CD4-positive, alpha-beta T cell treated with Interleukin-1 beta for 1 hour (primary cell): ENCODE results near the gene NDUFS6.
"Not testable (repeated sequence)": the region's sequence is repeated elsewhere in the genome, so short reads cannot be mapped to it uniquely, and the experiment has no call there.

Experiments used
- DNase-seq, 2 donors: peaks; one replicate each; pipeline ENCODE4 v3.0.0-alpha.2; 2020 to 2022

The NDUFS6 gene

DNA sequence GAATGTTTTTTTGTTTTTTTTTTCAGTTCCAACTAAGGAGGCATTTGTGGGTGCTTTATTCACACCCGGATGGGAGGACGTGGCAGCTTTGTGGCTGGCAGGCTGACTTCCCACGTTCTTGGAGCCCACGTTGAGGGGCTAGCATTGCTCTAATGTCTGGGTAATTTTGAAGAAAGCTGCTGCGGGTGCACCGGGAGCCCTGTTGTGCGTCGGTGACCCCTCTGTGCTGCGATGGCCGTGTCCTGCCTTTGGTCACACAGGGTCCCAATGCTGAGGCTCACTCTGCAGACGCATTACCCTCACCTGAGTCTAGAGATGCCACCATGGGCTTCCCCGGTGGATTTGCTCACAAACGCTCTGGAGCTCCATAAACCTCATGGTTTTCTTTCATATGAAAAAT is 34.2 kb downstream of the NDUFS6 start:
- no peak for DNase-seq

- no peak for DNase-seq
Observed at GRCh38 chr5:1836176-1836890, 35.1 kb downstream of the NDUFS6 start.

GRCh38 chr5:1836891-1837880 is 36.0 kb downstream of the NDUFS6 start:
- DNase-seq, result no peak

- DNase-seq, result no peak
Observed at GRCh38 chr5:1838013-1838412, 36.8 kb downstream of the NDUFS6 start.

- no peak for DNase-seq
Observed at GRCh38 chr5:1840071-1840547, 38.9 kb downstream of the NDUFS6 start.

DNA sequence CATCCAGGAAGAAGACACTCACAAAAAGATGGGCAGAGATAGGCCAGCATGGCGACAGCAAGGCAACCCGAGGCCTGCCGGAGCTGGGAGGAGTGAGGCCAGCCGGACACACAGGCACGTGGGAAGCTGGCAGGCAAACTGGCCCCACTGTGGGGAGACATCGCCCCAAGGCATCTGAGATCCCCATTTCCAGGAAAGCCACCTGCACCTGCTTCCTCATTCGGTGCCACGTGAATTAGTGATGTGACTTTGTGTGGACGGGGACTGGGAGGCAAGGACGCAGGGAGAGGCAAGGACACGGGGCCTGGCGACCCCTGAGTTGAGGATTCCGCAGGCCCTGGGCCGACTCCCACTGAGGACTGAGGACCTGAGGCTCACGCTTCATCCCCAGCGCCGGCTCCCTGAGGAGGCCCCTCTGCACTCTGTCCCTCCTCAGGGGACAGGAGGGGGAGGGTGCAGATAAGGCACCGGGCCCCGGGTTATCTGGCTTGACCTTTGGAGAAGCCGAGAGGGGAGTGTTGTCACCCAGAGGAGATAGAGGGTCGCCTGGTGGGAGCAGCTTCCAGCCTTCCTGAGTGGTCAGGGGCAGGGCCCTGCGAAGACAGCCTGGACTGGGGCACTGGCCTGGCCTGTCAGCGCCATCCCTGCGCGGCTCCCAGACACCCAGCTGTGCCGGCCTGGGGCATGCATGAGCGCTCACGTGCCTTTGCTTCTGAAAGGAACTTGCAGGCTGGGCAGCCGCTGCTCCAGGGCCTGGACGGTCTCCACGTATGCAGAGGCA is 39.7 kb downstream of the NDUFS6 start:
- DNase-seq, result no peak

- DNase-seq, result no peak
Observed at GRCh38 chr5:1842004-1842819, 41.0 kb downstream of the NDUFS6 start.

- DNase-seq, result not testable (repeated sequence)
Observed at GRCh38 chr5:1843761-1844160, 42.6 kb downstream of the NDUFS6 start.

- DNase-seq, result no peak
Observed at GRCh38 chr5:1844708-1845436, 43.7 kb downstream of the NDUFS6 start.

DNA sequence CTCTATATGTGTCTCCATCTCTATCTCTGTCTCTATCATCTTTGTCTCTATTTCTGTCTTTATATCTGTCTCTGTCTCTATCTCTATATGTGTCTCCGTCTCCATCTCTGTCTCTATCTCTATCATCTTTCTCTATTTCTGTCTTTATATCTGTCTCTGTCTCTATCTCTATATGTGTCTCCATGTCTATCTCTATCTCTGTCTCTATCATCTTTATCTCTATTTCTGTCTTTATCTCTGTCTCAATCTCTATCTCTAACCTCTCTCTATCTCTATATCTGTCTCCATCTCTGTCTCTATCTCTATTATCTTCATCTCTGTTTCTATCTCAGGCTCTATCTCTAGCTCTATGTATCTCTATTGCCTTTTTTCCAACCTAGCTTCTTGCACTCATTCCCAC is 44.5 kb downstream of the NDUFS6 start:
- no peak for DNase-seq

DNA sequence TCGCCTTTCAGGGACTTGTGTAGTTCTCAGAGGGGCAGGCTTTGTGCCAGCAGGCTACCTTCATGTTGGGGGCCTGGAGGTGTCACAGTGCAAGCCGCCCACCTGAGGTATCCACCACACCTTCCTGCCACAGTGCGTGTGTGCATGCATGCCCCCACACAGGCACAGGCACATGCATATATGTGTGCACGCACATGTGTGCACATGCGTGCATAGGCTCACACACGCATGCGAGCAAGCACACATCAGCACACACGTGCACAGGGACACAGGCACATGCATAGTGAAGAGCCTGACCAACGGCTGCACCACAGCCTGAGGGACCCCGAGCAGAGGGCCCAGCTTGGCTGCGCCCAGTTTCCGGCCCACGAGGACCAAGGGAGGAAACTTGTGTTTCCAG is 45.4 kb downstream of the NDUFS6 start:
- DNase-seq, result no peak

- no peak for DNase-seq
Observed at GRCh38 chr5:1847056-1847455, 45.8 kb downstream of the NDUFS6 start.

GRCh38 chr5:1847611-1848010 is 46.4 kb downstream of the NDUFS6 start:
- DNase-seq, result no peak

DNA sequence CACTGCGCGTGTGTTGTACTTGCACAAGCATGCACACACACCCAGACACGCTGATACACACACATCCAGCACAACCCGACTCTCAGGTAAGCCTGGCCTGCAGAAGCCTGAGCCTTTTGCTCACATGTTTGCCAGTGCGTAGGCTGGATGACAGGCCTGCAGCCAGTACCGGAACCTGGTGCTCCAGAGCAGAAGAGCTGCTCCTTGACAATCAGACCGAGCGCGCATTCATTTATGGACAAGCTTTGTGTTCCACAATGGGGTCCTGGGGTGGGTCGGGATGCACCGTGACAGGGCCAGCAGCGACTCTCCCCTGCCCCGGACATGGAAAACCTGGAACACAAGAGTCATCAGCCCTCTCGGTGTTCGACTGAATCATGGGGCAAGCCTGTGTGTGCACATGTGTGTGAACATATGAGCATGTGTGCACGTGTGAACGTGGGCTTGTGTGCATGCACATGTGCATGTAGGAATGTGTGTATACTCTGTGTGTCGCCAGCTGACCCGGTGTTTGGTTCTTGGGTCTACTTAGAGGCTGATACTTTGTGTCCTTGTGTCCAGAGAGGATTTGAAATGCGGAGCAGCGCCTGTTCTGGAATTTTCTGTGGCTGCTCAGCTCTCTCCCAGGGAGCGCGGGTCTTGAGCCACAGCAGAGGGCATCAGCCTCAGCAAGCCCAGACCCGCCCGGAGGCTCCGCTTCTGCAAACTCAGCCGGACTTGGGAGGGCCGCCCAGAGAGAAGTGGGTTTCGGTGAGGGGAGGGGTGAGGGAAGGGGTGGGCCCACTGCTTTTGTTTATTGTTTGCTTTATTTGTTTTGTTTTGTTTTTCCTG is 49.3 kb downstream of the NDUFS6 start:
- DNase-seq, result no peak

- no peak for DNase-seq
Observed at GRCh38 chr5:1851290-1851934, 50.2 kb downstream of the NDUFS6 start.

DNA sequence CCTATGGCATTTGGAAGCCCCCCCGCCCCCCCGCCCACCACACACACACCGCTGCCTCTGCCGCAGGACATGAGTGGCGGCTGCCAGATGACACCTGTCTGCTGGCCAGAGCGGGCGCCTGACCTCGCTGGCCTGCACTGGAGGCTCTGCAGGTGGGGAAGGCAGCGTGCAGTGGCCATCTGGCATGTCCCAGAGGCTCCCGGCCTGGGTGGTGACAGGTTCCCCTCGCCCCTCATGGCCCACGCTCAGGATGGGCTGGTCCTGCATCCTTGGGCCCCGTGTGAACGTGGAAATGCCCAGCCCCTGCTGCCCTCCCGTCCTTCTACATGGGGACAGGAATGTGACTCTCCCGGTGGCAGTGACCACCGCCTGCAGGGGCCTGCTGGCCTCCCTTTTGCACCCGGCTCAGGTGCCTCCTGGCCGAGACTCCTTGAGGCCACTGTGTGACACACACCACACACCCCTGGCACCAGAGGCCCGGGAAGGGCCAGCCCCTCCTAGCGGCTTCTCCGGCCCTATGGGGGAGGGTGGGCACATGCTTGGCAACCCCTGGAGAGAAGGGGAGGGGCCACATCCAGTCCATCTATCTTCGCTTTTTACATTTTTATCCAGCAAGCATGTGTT is 51.2 kb downstream of the NDUFS6 start:
- DNase-seq, result no peak

GRCh38 chr5:1853531-1853930 is 52.3 kb downstream of the NDUFS6 start:
- no peak for DNase-seq

- DNase-seq, result no peak
Observed at GRCh38 chr5:1855075-1855474, 53.9 kb downstream of the NDUFS6 start.

GRCh38 chr5:1855596-1855995 is 54.4 kb downstream of the NDUFS6 start:
- DNase-seq, result no peak
